Pancreas (tissue), 10 donors: ENCODE results near the gene YIPF1. TPM values are rescaled to one million over a fixed set of nuclear protein-coding genes. Genes with fewer than 3 reads are reported as not detected.

Experiments used
- ATAC-seq, 4 donors: fragments of 200-7000 bp; cut with Tn5 transposase; one replicate each; pipeline versions ENCODE4 v1.8.0 to v1.9.1; 2020; ENCODE audit warnings: mild to moderate bottlenecking in 4 of 4, moderate library complexity in 4 of 4
- DNase-seq, 6 donors: peaks; one replicate each; pipeline ENCODE4 v3.0.0-alpha.2; 2020
- FAIRE-seq: peaks from 2 replicates; lab custom pipeline; 2012; peaks lifted over from hg19 to GRCh38; lab: Jason Lieb, UNC
- H3K27ac ChIP-seq, 4 donors: fragments of 200-600 bp; sonication (generic); 1 replicate in 3 of 4; 2 replicates in 1 of 4; pipeline versions ENCODE4 v1.5.0 to v1.8.0; 2020
- H3K27me3 ChIP-seq, 4 donors: fragments of 200-600 bp; one replicate each; pipeline ENCODE4 v1.8.0; 2021
- H3K36me3 ChIP-seq, 3 donors: fragments of 200-600 bp; sonication (generic) in 1 of 3; one replicate each; pipeline versions ENCODE4 v1.5.0 to v1.8.0; 2020 to 2021
- H3K4me1 ChIP-seq, 3 donors: fragments of 200-600 bp; one replicate each; pipeline ENCODE4 v1.8.0; 2021
- H3K4me3 ChIP-seq, 4 donors: fragments of 200-600 bp; sonication (generic) in 2 of 4; one replicate each; pipeline versions ENCODE4 v1.5.0 to v1.8.0; 2020 to 2021
- H3K9me3 ChIP-seq, 4 donors: fragments of 200-600 bp; one replicate each; pipeline ENCODE4 v1.8.0; 2021
- WGBS, 2 donors: extraction: QIAGEN DNeasy Blood & Tissue Kit; methylation state at CpG; one replicate each; pipeline ENCODE4 v1.1.7; 2013; 5-methylcytosine and 5-hydroxymethylcytosine counted together
- intact Hi-C, 3 donors: fragments of 100-400 bp; cut with DNase I; formaldehyde crosslinking; loops; one replicate each; pipeline versions ENCODE4 v1.11.1 to v1.14.2; 2022
- polyA plus RNA-seq, 2 donors: library from polyadenylated mRNA; stranded (reverse); fragments of 200-250 nt; gene quantifications; one replicate each; pipeline ENCODE4 v1.2.3, GENCODE V29; 2013
- total RNA-seq, 6 donors: library from RNA; stranded (reverse); fragmentation: NEBNext Ultra II Directional in 4 of 6; extraction: Animal tissue kit (Norgen Biotek cat#: 25700) in 4 of 6; gene quantifications; one replicate each; pipeline versions ENCODE4 v1.2.1 to v1.2.4, GENCODE V29; 2021 to 2023
- TF ChIP-seq, protein P1 (sequence below), 4 donors: fragments of 200-600 bp; sonication (generic) in 3 of 4; IDR thresholded peaks; one replicate each; pipeline versions ENCODE4 v1.5.0 to v1.8.0; 2021; ENCODE audit warnings: antibody characterized with exemption in 4 of 4
- donor health status: healthy with polysubstance abuse.
- donor health status: DM: no; HTN: no; CAD: no; lungs with moderate emphysema.
- donor health status: DM: no; HTN: no; CAD: no.
- donor health status: control.
- donor health status: control.
- donor health status: Bipolar disorder and iron deficiency.
- donor health status: DM: yes; HTN: yes; CAD: no.
- donor health status: DM: no; HTN: no; CAD: no.
- donor health status: DM: no; HTN: no; CAD: no.
- donor health status: DM: yes; HTN: yes; CAD: no.

Gene YIPF1
- total and polyA plus RNA-seq, 8 donors: 5.6 to 17.7 (median 11.0) TPM

- Histone ChIP-seq H3K9me3 (no peaks in the 10 kb centered on the region), H3K27ac (peak overlapping the region in 2 of 4 donors; percentile 69 to 77), H3K4me3 (no peak overlapping the region), H3K36me3 (no peaks in the 10 kb centered on the region), H3K4me1 (peaks cover 8 to 16% (median 13%) of the 10 kb centered on the region in 3 donors), H3K27me3 (no peaks in the 10 kb centered on the region)
- no peak for FAIRE-seq
- intact Hi-C loops: no loop called here
- DNase-seq: no peak
- TF ChIP-seq, protein P1, sequence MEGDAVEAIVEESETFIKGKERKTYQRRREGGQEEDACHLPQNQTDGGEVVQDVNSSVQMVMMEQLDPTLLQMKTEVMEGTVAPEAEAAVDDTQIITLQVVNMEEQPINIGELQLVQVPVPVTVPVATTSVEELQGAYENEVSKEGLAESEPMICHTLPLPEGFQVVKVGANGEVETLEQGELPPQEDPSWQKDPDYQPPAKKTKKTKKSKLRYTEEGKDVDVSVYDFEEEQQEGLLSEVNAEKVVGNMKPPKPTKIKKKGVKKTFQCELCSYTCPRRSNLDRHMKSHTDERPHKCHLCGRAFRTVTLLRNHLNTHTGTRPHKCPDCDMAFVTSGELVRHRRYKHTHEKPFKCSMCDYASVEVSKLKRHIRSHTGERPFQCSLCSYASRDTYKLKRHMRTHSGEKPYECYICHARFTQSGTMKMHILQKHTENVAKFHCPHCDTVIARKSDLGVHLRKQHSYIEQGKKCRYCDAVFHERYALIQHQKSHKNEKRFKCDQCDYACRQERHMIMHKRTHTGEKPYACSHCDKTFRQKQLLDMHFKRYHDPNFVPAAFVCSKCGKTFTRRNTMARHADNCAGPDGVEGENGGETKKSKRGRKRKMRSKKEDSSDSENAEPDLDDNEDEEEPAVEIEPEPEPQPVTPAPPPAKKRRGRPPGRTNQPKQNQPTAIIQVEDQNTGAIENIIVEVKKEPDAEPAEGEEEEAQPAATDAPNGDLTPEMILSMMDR (IDR thresholded peaks at IDR 0.05): no peak
- peak; percentile 20 to 44 (median 30) for ATAC-seq
- 65 to 73% methylated on average over 5 of the region's 5 CpGs for WGBS, 2 donors
Measured at GRCh38 chr1:53918343-53918742, 28.7 kb upstream of the YIPF1 start.

DNA sequence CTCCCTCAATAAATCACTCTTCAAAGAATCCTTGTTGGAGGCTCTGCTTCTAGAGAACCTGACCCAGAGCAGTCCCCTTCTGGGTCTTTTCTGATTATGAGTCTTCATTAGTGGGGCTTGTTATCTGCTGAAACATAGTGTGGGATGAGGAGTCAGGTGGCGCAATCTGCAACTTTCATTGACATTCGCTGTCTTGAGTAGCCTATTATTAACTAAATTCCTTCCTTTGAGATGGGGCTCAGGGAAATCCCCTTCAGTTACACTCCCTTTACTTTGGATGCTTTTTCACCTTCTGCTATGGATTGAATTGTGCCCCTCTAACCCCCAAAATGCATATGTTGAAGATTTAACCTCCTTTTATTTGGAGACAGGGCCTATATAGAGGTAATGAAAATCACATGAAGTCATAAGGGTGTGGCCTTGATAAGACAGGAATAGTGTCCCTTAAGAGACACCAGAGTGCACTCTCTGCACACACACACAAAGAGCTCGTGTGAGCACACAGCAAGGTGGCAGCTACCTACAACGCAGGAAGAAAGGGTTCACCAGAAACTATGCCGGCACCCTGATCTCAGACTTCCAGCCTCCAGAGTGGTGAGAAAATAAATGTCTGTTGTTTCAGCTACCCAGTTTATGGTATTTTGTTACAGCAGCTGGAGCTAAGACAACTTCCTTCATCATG, 23.9 kb upstream of the YIPF1 start:
- 88 to 91% methylated on average over 5 of the region's 5 CpGs for WGBS, 2 donors
- intact Hi-C loops: no loop called here
- ATAC-seq (no peak), DNase-seq (no peak), FAIRE-seq (no peak)
- H3K4me3 ChIP-seq: no peak overlapping the region
- H3K36me3 ChIP-seq: no peaks in the 10 kb centered on the region
- no peak overlapping the region for H3K27ac ChIP-seq
- TF ChIP-seq, protein P1 (IDR thresholded peaks at IDR 0.05): no peak
- H3K4me1 ChIP-seq: peaks cover 0 to 2% (median 1%) of the 10 kb centered on the region in 3 donors
- H3K9me3 ChIP-seq: no peaks in the 10 kb centered on the region
- H3K27me3 ChIP-seq: no peaks in the 10 kb centered on the region

GRCh38 chr1:53911442-53911841, 21.8 kb upstream of the YIPF1 start:
- ATAC-seq (no peak), DNase-seq (no peak), FAIRE-seq (no peak)
- intact Hi-C loops: no loop called here
- no peaks in the 10 kb centered on the region for H3K4me1 ChIP-seq
- TF ChIP-seq, protein P1 (IDR thresholded peaks at IDR 0.05): no peak
- 72 to 73% methylated on average over 4 of the region's 4 CpGs for WGBS, 2 donors
- H3K36me3 ChIP-seq: no peaks in the 10 kb centered on the region
- H3K4me3 ChIP-seq: no peak overlapping the region
- no peaks in the 10 kb centered on the region for H3K9me3 ChIP-seq
- no peaks in the 10 kb centered on the region for H3K27me3 ChIP-seq
- no peak overlapping the region for H3K27ac ChIP-seq

DNA sequence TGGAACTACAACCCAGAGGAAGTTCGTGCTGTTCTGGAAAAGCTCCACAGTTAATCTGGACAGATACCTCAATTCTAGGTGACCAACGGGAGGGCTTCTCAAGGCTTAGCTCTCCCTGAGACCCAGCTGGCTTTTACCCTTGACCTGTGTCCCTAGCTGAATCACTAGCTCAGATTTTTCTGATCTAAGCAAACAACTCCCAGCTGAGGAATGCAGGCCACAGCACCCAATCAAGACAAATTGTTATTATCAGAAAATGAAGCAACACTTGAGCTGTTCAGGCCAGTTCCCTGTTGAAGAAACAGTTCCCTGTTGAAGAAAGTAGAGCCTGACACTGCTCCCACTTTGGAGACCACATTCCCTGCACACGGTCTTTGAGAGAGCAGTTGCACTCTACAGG, 20.3 kb upstream of the YIPF1 start:
- H3K36me3 ChIP-seq: no peaks in the 10 kb centered on the region
- no peaks in the 10 kb centered on the region for H3K9me3 ChIP-seq
- no peaks in the 10 kb centered on the region for H3K27me3 ChIP-seq
- ATAC-seq (peak in 3 of 4 donors; percentile 30 to 44 (median 37)), DNase-seq (no peak), FAIRE-seq (no peak)
- H3K4me3 ChIP-seq: no peak overlapping the region
- H3K27ac ChIP-seq: no peak overlapping the region
- intact Hi-C loops: no loop called here
- TF ChIP-seq, protein P1 (IDR thresholded peaks at IDR 0.05): no peak
- H3K4me1 ChIP-seq: no peaks in the 10 kb centered on the region
- 63 to 64% methylated on average over 3 of the region's 3 CpGs for WGBS, 2 donors

DNA sequence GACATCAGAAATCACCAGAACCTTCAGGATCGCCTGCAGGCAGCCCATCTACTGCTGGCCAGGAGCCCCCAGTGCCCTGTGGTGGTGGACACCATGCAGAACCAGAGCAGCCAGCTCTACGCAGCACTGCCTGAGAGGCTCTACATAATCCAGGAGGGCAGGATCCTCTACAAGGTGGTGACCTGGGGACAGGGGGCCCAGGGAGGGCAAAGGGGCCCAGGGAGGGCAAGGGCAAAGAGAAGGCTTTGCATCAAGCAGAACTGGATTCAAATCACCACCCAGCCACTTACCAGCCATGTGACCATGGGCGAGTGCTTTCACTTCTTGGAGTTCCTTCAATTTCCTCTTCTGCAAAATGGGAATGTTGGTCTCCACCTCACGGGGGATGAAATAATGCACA, 16.5 kb upstream of the YIPF1 start:
- 89 to 90% methylated on average over 4 of the region's 4 CpGs for WGBS, 2 donors
- intact Hi-C loops: no loop called here
- DNase-seq (no peak), ATAC-seq (no peak), FAIRE-seq (no peak)
- no peaks in the 10 kb centered on the region for H3K4me1 ChIP-seq
- H3K9me3 ChIP-seq: no peaks in the 10 kb centered on the region
- H3K27me3 ChIP-seq: no peaks in the 10 kb centered on the region
- H3K36me3 ChIP-seq: no peaks in the 10 kb centered on the region
- H3K27ac ChIP-seq: no peak overlapping the region
- H3K4me3 ChIP-seq: no peak overlapping the region
- TF ChIP-seq, protein P1 (IDR thresholded peaks at IDR 0.05): no peak
